NCI-H2029 (cell line): ENCODE measurements around the gene VSIR.
A peak's percentile ranks its signal among the peaks of the same experiment; 100 is the strongest.

ENCODE experiments used
- DNase-seq: peaks from one replicate; lab custom pipeline; 2025; lab: John Stamatoyannopoulos, UW

VSIR gene

GRCh38 chr10:71727738-71728737 is 45.3 kb downstream of the VSIR start:
- peak; percentile 73 for DNase-seq

GRCh38 chr10:71727105-71727737 is 46.1 kb downstream of the VSIR start:
- DNase-seq = no peak

- DNase-seq = no peak
Observed at GRCh38 chr10:71726580-71727104, 46.7 kb downstream of the VSIR start.

GRCh38 chr10:71725998-71726579 is 47.2 kb downstream of the VSIR start:
- DNase-seq = no peak

GRCh38 chr10:71725249-71725648 is 48.1 kb downstream of the VSIR start:
- DNase-seq = no peak

GRCh38 chr10:71724539-71724938 is 48.8 kb downstream of the VSIR start:
- no peak for DNase-seq

- DNase-seq = no peak
Observed at GRCh38 chr10:71723311-71723710, 50.0 kb downstream of the VSIR start.

GRCh38 chr10:71722849-71723248 is 50.5 kb downstream of the VSIR start:
- no peak for DNase-seq

GRCh38 chr10:71721313-71721712 is 52.0 kb downstream of the VSIR start:
- DNase-seq = no peak

GRCh38 chr10:71720288-71720687 is 53.0 kb downstream of the VSIR start:
- DNase-seq = no peak

GRCh38 chr10:71719464-71720201 is 53.7 kb downstream of the VSIR start, which contains the start of gene C10orf105:
Gene C10orf105 (minus strand): TSS chr10:71719778. CDS start chr10:71716337, 3,441 bp downstream.
- no peak for DNase-seq

- no peak for DNase-seq
Observed at GRCh38 chr10:71719042-71719441, 54.3 kb downstream of the VSIR start.

- no peak for DNase-seq
Observed at GRCh38 chr10:71718165-71718698, 55.1 kb downstream of the VSIR start.

GRCh38 chr10:71717551-71717951 is 55.8 kb downstream of the VSIR start:
- DNase-seq = no peak

GRCh38 chr10:71717056-71717455 is 56.3 kb downstream of the VSIR start:
- no peak for DNase-seq

GRCh38 chr10:71716426-71716825 is 56.9 kb downstream of the VSIR start:
- DNase-seq = no peak

- no peak for DNase-seq
Observed at GRCh38 chr10:71715860-71716259, 57.5 kb downstream of the VSIR start.

GRCh38 chr10:71715026-71715425 is 58.3 kb downstream of the VSIR start:
- DNase-seq = no peak

GRCh38 chr10:71714592-71714991 is 58.7 kb downstream of the VSIR start:
- no peak for DNase-seq

GRCh38 chr10:71714031-71714410 is 59.3 kb downstream of the VSIR start:
- DNase-seq = no peak
